GM19395 (cell line): ENCODE data around the gene SLC15A4.

Source experiments
- ATAC-seq: cut with Tn5 transposase; IDR thresholded peaks from one replicate; pipeline ENCODE4 v1.9.1; 2021; ENCODE audit warnings: mild to moderate bottlenecking, moderate library complexity; ENCODE audit not compliant: unreplicated experiment

Gene SLC15A4

GRCh38 chr12:128795530-128796361 is 28.0 kb downstream of the SLC15A4 start:
- no peak for ATAC-seq

DNA sequence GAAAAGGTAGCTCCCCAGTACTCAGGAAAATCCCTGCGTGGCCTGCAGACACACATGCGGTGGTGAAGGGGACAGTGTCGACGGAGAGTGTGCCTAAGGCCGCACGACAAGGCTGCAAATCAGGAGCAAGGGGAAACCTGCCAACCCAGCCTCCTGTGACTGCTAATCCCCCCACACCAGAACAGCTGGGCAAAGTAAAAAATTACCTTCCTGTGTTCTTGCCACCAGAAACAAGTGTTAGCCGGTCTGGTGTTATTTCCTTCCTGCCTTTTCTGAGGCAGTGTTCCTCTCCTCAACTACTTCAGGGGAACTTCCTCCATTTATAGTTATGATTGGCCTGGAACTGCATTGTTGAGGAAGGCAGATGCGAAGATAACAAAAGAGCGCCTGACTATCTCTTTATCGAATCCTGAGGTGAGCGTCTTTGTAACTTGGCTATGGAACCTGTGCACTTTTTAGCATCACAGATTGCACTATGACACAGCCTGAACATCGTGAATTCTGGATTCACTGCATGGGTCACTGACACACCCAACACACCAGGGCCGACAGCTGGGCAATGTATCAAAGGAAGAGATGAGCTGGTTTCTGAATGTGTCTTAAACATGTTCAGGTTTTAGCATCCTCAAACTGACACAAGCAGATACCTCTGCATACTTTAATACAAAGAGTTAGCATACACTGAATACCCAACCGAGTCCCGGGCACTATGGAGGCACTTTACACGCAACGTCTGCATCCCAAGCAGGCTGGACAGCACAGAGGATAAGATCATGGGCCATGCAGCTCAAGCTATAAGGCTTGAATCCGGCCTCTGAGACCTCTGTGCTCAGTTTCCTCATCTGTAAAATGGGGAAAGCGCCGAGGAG is 28.9 kb downstream of the SLC15A4 start:
- peak; percentile 46 for ATAC-seq

DNA sequence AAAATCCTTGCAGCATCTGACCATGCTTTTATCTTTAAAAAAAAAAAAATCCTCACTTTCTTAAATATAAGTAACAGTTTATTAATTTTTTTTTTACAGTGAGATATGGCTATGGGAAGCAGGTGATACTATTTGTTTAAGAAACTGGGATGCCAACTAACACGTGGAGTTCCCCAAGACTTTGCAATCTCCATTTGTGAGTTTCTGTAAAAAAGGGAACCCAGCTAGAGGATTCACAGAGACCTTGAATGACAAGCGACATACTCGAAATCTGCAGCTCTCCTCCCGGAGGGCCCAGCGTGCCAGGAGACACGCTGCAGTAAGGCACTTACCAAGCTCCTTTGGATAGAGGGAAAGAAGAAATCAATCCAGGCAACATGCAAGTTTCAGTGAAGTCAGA is 30.1 kb downstream of the SLC15A4 start:
- no peak for ATAC-seq

DNA sequence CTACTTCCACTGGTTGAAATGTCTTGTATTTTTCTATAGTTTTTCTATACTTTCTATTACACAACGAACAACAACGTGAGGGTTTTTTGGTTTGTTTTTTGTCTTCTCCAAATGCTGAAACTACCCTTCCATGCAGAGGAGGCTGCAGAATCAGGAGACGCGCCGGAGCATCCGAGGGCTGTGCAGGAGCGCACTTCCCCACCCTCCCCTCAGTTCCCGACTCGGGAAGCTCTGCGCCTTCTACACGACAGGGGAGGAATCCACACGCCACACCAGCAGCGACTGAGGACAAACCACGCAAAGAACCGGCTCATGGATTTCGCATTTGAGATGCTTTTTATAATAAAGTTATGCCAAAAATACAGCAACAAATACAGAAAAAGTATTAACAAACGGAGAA is 30.9 kb downstream of the SLC15A4 start:
- ATAC-seq = no peak

- no peak for ATAC-seq
Measured at GRCh38 chr12:128792398-128792797, 31.4 kb downstream of the SLC15A4 start.

- ATAC-seq = no peak
Measured at GRCh38 chr12:128791395-128792322, 32.1 kb downstream of the SLC15A4 start.

- ATAC-seq = no peak
Measured at GRCh38 chr12:128790653-128791373, 32.9 kb downstream of the SLC15A4 start.

GRCh38 chr12:128790221-128790620 is 33.5 kb downstream of the SLC15A4 start:
- no peak for ATAC-seq

DNA sequence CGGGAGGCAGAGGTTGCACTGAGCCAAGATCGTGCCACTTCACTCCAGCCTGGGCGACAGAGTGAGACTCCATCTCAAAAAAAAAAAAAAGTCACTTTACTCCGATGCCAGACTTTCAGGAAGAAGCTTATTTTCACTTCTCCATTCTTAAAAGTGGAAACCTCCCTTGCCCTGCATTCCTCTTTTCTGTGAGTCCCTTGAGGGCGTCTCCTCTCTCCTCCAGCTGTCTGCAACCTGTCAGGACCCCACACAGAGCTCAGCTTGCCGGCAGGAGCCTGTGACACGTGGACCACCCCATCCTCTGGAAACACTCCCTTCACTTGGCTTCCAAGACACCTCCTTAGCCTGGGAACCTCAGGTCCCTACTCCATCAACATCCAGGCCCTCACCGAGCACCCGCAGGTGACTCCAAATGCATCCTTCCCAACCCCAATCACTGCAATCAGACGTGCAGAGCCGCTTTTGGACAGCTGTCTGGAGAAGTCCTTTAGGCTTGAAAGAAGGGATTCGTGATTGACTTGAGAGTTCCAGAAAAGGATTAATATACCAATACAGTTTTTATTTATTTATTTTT is 34.3 kb downstream of the SLC15A4 start:
- no peak for ATAC-seq

GRCh38 chr12:128787827-128788226 is 35.9 kb downstream of the SLC15A4 start:
- no peak for ATAC-seq

- no peak for ATAC-seq
Measured at GRCh38 chr12:128786741-128787391, 36.9 kb downstream of the SLC15A4 start.

- ATAC-seq = no peak
Measured at GRCh38 chr12:128784030-128784760, 39.6 kb downstream of the SLC15A4 start.

GRCh38 chr12:128783129-128783574 is 40.6 kb downstream of the SLC15A4 start:
- ATAC-seq = peak; percentile 76

DNA sequence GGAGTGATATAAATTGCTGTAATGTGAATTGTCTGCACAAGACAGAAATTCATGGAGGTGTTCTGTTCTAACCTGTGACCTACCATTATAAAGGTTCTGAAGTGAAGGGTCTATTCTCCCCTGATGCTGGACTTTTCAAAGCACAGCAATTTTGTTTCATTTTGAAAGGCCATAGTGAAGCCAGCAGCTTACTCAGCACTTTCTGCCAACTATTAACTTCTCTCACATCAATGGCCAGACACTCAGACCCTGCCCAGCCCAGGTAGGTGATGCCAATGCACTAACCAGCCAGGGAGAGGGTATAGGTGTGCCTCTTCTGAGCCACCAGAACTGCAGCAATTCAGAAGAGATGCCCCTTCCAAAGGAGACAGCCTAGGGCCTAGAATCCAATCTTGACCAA is 43.9 kb downstream of the SLC15A4 start:
- ATAC-seq = no peak

- ATAC-seq = no peak
Measured at GRCh38 chr12:128772249-128772648, 51.5 kb downstream of the SLC15A4 start.

DNA sequence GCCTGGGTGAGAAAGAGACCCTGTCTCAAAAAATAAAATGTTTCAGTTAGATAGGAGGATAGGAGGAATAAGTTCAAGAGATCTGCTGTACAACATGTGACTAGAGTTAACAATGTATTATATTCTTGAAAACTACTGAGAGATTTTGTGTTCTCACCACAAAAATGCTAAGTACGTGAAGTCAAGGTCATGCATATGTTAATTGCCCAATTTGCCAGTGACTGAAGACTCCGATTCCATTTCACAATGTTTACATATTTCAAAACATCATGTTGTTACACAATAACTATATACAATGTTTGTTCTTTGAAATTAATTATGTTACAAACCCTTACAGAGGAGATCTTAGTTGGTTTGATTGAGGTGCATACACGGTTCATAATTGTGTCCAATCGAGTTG is 52.1 kb downstream of the SLC15A4 start:
- ATAC-seq = no peak

GRCh38 chr12:128767518-128767917 is 56.2 kb downstream of the SLC15A4 start:
- ATAC-seq = no peak

DNA sequence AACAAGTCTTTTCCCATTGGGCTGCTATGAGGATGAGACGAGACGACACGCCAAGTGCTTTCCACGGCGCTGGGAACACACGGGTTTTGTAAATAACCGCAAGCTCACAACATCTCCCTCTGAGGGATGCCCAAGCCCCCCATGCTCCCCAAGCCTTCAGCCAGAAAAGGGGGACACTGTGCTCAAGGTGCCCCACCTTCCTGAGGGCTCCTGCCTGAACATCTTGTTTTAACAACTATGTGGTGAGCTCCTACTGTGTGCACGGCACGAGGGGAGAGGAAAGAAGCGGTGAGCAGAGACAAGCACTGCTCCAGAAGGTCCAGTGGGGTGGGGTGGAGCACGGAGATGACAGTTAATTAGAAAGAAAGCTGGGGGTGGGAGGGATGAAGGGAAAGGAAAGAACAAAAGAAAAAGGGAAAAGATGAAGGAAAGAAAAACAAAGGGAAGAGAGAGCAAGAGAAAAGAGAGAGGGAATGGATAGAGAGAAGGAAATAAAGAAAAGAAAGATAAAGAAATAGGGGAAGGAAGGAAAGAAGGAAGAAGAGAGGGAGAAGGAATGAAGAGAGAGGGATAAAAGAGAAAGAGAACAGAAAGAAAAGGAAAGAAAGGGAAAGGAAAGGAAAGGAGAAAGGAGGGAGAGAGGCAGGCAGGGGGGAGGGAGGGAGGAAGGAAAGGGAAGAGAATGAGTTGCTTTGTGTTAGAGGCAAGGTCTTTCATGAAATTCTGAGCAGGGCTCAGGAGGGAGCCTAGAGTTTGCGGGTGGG is 56.8 kb downstream of the SLC15A4 start:
- no peak for ATAC-seq
